ENCODE measurements around the gene RAB15.

GRCh38 chr14:64958201-64958600, 13.9 kb downstream of the RAB15 start:
- no peak for TF ChIP-seq POLR2A (IDR thresholded peaks at IDR 0.05)
- no peak for TF ChIP-seq POLR2AphosphoS5 (IDR thresholded peaks at IDR 0.05)
- TF ChIP-seq, protein P1, sequence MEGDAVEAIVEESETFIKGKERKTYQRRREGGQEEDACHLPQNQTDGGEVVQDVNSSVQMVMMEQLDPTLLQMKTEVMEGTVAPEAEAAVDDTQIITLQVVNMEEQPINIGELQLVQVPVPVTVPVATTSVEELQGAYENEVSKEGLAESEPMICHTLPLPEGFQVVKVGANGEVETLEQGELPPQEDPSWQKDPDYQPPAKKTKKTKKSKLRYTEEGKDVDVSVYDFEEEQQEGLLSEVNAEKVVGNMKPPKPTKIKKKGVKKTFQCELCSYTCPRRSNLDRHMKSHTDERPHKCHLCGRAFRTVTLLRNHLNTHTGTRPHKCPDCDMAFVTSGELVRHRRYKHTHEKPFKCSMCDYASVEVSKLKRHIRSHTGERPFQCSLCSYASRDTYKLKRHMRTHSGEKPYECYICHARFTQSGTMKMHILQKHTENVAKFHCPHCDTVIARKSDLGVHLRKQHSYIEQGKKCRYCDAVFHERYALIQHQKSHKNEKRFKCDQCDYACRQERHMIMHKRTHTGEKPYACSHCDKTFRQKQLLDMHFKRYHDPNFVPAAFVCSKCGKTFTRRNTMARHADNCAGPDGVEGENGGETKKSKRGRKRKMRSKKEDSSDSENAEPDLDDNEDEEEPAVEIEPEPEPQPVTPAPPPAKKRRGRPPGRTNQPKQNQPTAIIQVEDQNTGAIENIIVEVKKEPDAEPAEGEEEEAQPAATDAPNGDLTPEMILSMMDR (IDR thresholded peaks at IDR 0.05), result no peak
- TF ChIP-seq EP300 (IDR thresholded peaks at IDR 0.05), result no peak

Measured in suprapubic skin (tissue), 4 donors.